Measurements from ENCODE around the gene ECE1. TPM values are rescaled to one million over a fixed set of nuclear protein-coding genes. Genes with fewer than 3 reads are reported as not detected.

Gene ECE1
- total and polyA plus RNA-seq, 9 of the 15 experiments (the other 6 are each of a cell fraction or from before 2014, with no cell fraction given), result 0.56 to 34.8 (median 11.0) TPM

- TF ChIP-seq BACH1 (tag; IDR thresholded peaks at IDR 0.05), result 0 out of 2 replicates have a peak, but pooled peaks have one; percentile 32
- peak; percentile 91 for TF ChIP-seq JUND (IDR thresholded peaks at IDR 0.05; ENCODE audit: borderline replicate concordance, low read depth, low read length)
- peak; percentile 84; the same call in 2 of the 3 replicates for TF ChIP-seq JUND (tag; IDR thresholded peaks at IDR 0.05; ENCODE audit: borderline replicate concordance, low read depth, low read length)
- TF ChIP-seq RFX5 (IDR thresholded peaks at IDR 0.05; ENCODE audit: low read depth, low read length), result no peak
- TF ChIP-seq MAFK (IDR thresholded peaks at IDR 0.05; ENCODE audit: low read length), result peak; percentile 36; the same call in 1 of the 2 replicates
- TF ChIP-seq ELF4 (CRISPR knock-in tag; IDR thresholded peaks at IDR 0.05), result no peak
- no peak for TF ChIP-seq HNRNPK (IDR thresholded peaks at IDR 0.05; ENCODE audit: low read depth, low read length, poor library complexity, severe bottlenecking)
- TF ChIP-seq HDAC2 (IDR thresholded peaks at IDR 0.05), result no peak
- TF ChIP-seq TOE1 (IDR thresholded peaks at IDR 0.05; ENCODE audit: borderline replicate concordance), result no peak; the same call in 1 of the 2 replicates
- no peak for TF ChIP-seq TOE1 (CRISPR knock-in tag; IDR thresholded peaks at IDR 0.05; ENCODE audit: borderline replicate concordance, low read depth)
- no peak for TF ChIP-seq WHSC1 (IDR thresholded peaks at IDR 0.05; ENCODE audit: low read length)
- TF ChIP-seq NFYB (IDR thresholded peaks at IDR 0.05; ENCODE audit: extremely low read depth, insufficient read length), result no peak
- TF ChIP-seq NRF1 (conservative IDR thresholded peaks at IDR 0.05 in 1 of 2, IDR thresholded peaks at IDR 0.05 in 1 of 2), result peak in 1 of 2 experiments; percentile 18; a peak in 1 of 4 replicates
- no peak for TF ChIP-seq CHD7 (IDR thresholded peaks at IDR 0.05; ENCODE audit: low read depth, low read length)
- TF ChIP-seq ZKSCAN8 (CRISPR knock-in tag; IDR thresholded peaks at IDR 0.05), result no peak
- peak; percentile 77; the same call in 1 of the 2 replicates for TF ChIP-seq MYNN (IDR thresholded peaks at IDR 0.05)
- no peak for TF ChIP-seq MYNN (CRISPR knock-in tag; IDR thresholded peaks at IDR 0.05)
Observed at GRCh38 chr1:21324368-21325141, 34.3 kb upstream of the ECE1 start (continued).
